GM12892 (cell line): ENCODE results near the gene ASB10.

Source experiments
- POLR2A ChIP-seq: IDR thresholded peaks from 2 replicates; pipeline ENCODE4 v1.6.1; 2011; ENCODE audit warnings: low read depth, low read length, control low read depth
- POLR2AphosphoS5 ChIP-seq: IDR thresholded peaks from 2 replicates; pipeline ENCODE4 v1.6.1; 2011; ENCODE audit warnings: low read depth, low read length, control low read depth
- TAF1 ChIP-seq: IDR thresholded peaks from 2 replicates; pipeline ENCODE4 v1.6.1; 2011; ENCODE audit warnings: low read depth, mild to moderate bottlenecking, control low read depth, low read length, borderline replicate concordance

DNA sequence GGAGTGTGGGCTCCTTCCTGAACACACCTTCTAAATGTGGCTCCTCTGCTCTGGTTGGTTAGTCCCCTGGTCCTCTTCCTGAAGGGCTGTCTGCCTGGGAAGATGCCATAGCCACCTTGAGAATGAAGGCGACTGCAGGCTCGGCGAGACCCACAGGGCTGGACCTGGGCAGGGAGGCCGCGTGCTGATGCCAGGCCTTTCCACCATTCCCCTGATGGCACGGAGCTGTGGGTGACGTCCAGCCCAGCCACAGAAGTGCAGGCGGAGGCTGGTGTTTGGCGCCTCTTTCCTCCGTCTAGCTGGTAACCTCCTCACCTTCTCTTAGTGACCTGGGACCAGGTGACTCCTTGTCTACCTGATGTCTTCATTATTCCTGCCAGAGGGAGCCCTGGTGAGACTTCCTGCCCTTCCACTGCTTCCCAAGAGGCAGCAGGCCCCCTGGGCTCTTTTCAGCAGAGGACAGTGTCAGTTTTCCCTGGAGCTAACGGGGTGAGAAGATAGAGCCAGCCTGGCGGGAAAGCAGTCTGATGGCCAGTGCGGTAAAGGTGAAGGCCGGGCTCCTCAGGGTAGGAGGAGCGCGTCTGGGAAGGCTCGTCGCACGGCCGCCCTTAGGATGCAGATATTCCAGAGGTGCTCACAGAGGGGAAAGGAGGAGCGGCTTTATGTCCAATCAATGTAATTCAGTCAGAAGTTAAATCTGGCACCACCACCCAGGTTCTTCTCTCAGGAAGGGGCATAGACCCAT is 54.4 kb downstream of the ASB10 start:
- TF ChIP-seq POLR2A: no peak
- TF ChIP-seq POLR2AphosphoS5: no peak
- no peak for TF ChIP-seq TAF1
